Measurements from ENCODE around the gene GAREM1. TPM values are rescaled to one million over a fixed set of nuclear protein-coding genes. Genes with fewer than 3 reads are reported as not detected.

Gene GAREM1
- total RNA-seq, 1 donor from 2014 or later: 10.0 TPM

DNA sequence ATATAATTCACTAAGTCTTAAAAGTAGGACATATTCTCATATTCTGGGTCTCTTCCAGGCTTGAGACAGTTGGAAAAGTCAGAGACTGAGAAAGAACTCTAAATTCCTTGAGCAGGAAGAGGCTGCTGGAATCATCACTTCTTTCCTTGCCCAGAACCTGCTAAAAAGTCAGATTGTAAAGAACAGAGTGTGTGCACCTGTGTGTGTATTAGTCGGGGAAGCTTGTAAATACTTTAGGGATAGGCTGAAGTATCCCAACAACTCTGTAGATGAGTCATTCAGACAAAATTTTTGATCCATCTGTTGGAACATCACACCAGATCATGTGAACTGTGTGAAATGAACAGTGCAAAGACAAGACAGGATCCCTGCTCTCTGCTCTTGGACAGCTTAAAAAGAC is 16.1 kb downstream of the GAREM1 start:
- peak; percentile 13 for DNase-seq (ENCODE audit: low read depth)

DNA sequence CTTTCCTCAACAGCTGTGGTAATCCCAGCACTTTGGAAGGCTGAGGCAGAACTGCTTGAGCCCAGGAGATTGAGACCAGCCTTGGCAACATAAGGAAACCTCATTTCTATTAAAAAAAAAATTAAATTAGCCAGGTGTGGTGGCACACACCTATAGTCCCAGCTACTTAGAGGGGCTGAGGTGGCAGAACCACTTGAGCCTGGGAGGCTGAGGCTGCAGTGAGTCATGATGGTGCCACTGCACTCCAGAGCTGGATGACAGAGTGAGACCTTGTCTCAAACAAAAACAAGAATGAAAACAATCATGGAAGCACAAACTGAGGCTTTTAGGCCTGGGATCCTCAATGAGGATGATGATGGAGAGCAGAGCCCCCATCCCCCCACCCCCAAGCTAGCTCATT is 19.8 kb downstream of the GAREM1 start:
- DNase-seq (ENCODE audit: low read depth): peak; percentile 40
- Histone ChIP-seq H3K4me3 (ENCODE audit: low read depth, low read length) (no peak overlapping the region), H3K27me3 (ENCODE audit: control insufficient read depth, insufficient read depth, low read length) (no peaks in the 10 kb centered on the region), H3K36me3 (ENCODE audit: control insufficient read depth, insufficient read depth, low read length) (no peaks in the 10 kb centered on the region)
- TF ChIP-seq, protein P1, sequence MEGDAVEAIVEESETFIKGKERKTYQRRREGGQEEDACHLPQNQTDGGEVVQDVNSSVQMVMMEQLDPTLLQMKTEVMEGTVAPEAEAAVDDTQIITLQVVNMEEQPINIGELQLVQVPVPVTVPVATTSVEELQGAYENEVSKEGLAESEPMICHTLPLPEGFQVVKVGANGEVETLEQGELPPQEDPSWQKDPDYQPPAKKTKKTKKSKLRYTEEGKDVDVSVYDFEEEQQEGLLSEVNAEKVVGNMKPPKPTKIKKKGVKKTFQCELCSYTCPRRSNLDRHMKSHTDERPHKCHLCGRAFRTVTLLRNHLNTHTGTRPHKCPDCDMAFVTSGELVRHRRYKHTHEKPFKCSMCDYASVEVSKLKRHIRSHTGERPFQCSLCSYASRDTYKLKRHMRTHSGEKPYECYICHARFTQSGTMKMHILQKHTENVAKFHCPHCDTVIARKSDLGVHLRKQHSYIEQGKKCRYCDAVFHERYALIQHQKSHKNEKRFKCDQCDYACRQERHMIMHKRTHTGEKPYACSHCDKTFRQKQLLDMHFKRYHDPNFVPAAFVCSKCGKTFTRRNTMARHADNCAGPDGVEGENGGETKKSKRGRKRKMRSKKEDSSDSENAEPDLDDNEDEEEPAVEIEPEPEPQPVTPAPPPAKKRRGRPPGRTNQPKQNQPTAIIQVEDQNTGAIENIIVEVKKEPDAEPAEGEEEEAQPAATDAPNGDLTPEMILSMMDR (IDR thresholded peaks at IDR 0.05; ENCODE audit: insufficient read depth, low read length, severe bottlenecking): no peak
- no peak for FAIRE-seq

More for the DNA sequence above, 16.1 kb downstream of the GAREM1 start:
- no peak for FAIRE-seq
- no peaks in the 10 kb centered on the region for H3K27me3 ChIP-seq (ENCODE audit: control insufficient read depth, insufficient read depth, low read length)
- TF ChIP-seq, protein P1 (IDR thresholded peaks at IDR 0.05; ENCODE audit: insufficient read depth, low read length, severe bottlenecking): no peak
- H3K4me3 ChIP-seq (ENCODE audit: low read depth, low read length): no peak overlapping the region
- H3K36me3 ChIP-seq (ENCODE audit: control insufficient read depth, insufficient read depth, low read length): no peaks in the 10 kb centered on the region

DNA sequence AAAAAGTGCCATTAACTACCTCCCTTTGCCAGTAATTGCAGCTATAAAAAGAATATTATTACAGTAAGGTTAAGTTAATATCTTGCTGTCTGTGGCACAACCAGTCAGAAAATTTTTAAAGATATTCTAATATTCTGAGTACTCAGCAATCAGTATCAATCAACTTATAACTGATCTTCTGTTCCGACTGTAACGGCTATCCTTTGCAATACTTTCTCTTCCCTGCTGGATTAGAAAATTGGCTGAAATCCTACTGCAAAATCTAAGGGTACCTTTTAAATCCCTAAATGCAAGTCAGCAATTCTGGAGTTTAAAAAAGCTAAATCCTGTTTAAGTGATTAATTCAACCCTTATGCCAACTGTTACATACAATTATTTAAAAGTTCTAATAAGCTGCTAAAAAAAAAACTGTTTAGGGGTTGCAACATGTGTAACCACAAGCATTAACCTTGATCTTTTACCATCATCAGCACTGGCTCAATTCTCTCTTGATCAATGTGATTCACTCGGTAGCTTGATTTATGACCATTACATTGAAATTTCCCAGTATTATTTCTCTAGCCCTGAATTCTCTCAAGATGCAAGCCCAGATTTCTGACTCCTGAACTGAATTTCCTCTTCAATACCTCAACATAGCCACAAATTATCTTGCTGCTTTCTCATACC is 20.5 kb downstream of the GAREM1 start:
- FAIRE-seq: no peak
- Histone ChIP-seq H3K27me3 (ENCODE audit: control insufficient read depth, insufficient read depth, low read length) (no peaks in the 10 kb centered on the region), H3K4me3 (ENCODE audit: low read depth, low read length) (no peak overlapping the region), H3K36me3 (ENCODE audit: control insufficient read depth, insufficient read depth, low read length) (no peaks in the 10 kb centered on the region)
- TF ChIP-seq, protein P1 (IDR thresholded peaks at IDR 0.05; ENCODE audit: insufficient read depth, low read length, severe bottlenecking): no peak
- DNase-seq (ENCODE audit: low read depth): no peak

DNA sequence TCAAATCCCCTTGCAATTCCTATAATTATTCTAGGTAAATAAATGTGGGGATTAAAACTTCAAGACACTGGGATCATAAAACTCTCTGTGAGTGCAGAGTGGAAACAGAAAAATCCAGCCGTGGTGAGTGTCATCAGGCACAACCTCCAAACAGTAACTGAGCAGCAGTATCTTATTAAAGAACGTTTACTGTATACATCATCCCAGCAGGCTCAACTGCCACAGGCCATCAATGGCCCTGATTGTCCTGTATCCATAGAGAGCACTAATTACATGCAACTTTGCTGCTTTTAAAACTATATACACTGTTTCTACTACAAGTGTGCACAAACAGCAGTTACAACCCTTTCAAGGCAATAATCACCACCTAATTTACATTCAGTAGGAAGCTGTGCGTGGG is 23.9 kb downstream of the GAREM1 start:
- Histone ChIP-seq H3K27me3 (ENCODE audit: control insufficient read depth, insufficient read depth, low read length) (no peaks in the 10 kb centered on the region), H3K4me3 (ENCODE audit: low read depth, low read length) (no peak overlapping the region), H3K36me3 (ENCODE audit: control insufficient read depth, insufficient read depth, low read length) (no peaks in the 10 kb centered on the region)
- FAIRE-seq (no peak), DNase-seq (ENCODE audit: low read depth) (no peak)
- TF ChIP-seq, protein P1 (IDR thresholded peaks at IDR 0.05; ENCODE audit: insufficient read depth, low read length, severe bottlenecking): no peak

DNA sequence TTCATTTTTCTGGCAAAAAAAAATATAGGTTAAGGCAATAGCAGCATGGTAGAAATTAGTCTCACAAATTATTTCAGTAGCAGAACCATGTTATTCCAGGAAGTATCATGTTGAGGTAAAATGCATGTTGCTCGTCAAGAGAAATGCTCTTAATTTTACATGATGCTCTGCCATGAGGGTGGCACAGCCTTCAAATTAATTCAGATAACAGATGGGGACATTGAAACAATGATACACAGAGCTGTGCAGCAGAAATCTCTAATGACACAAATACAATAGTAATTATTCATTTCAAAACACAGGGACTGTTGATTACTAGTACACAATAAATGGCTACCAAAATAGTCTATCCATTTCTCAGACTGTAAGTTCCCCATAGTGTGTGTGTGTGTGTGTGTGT is 24.8 kb downstream of the GAREM1 start:
- H3K36me3 ChIP-seq (ENCODE audit: control insufficient read depth, insufficient read depth, low read length): no peaks in the 10 kb centered on the region
- no peak for FAIRE-seq
- TF ChIP-seq, protein P1 (IDR thresholded peaks at IDR 0.05; ENCODE audit: insufficient read depth, low read length, severe bottlenecking): no peak

DNA sequence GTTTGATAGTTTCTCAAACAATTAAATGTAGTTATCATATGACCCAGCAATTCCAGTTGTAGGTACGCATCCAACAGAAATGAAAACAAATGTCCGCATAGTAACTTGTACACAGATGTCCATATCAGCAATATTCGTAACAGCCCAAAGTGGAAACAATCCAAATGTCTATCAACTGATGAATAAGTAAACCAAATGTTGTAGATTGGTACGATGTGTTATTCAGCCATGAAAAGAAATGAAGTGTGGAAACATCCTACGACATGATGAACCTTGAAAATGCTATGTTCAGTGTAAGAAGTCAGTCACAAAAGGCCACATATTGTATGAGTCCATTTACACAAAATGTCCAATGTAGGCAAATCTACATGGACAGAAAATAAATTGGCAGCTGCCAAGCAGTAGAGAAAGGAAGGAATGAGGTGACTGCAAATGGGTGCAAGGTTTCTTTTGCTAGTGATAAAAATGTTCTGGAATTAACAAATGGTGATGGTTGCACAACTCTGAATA is 26.9 kb downstream of the GAREM1 start:
- Histone ChIP-seq H3K27me3 (ENCODE audit: control insufficient read depth, insufficient read depth, low read length) (no peaks in the 10 kb centered on the region), H3K36me3 (ENCODE audit: control insufficient read depth, insufficient read depth, low read length) (no peaks in the 10 kb centered on the region), H3K4me3 (ENCODE audit: low read depth, low read length) (no peak overlapping the region)
- DNase-seq (ENCODE audit: low read depth): no peak
- TF ChIP-seq, protein P1 (IDR thresholded peaks at IDR 0.05; ENCODE audit: insufficient read depth, low read length, severe bottlenecking): no peak
- no peak for FAIRE-seq

More for the DNA sequence above, 24.8 kb downstream of the GAREM1 start:
- H3K4me3 ChIP-seq (ENCODE audit: low read depth, low read length): no peak overlapping the region
- DNase-seq (ENCODE audit: low read depth): no peak
- H3K27me3 ChIP-seq (ENCODE audit: control insufficient read depth, insufficient read depth, low read length): no peaks in the 10 kb centered on the region
